ENCODE measurements around the gene MEF2D. TPM values are rescaled to one million over a fixed set of nuclear protein-coding genes. Genes with fewer than 3 reads are reported as not detected.

The MEF2D gene
- polyA plus RNA-seq, 1 donor (not counting 4 experiments of a cell fraction or from before 2014, with no cell fraction given), result 9.3 TPM

GRCh38 chr1:156524481-156524869, 23.9 kb upstream of the MEF2D start:
- no peak for DNase-seq (ENCODE audit: low read depth, low spot score)
- no peaks in the 10 kb centered on the region for H3K4me1 ChIP-seq (ENCODE audit: control insufficient read depth, extremely low read depth, insufficient read depth, low read length)
- no peak overlapping the region for H3K27ac ChIP-seq (ENCODE audit: control insufficient read depth, insufficient read depth, low read length)
- H3K9me3 ChIP-seq (ENCODE audit: control insufficient read depth, low read depth, low read length), result no peaks in the 10 kb centered on the region
- dilution Hi-C loops (cut with MboI; ENCODE audit: extremely low pct_ligation_motif_present, low sequenced_read_pairs), result no loop called here
- H3K4me3 ChIP-seq (ENCODE audit: control insufficient read depth in 2 of 3, extremely low read depth in 1 of 3, insufficient read depth in 2 of 3, low read depth in 1 of 3, low read length in 3 of 3), result no peak overlapping the region
- TF ChIP-seq EZH2 (IDR thresholded peaks at IDR 0.05; ENCODE audit: low read length), result no peak
- no peak for TF ChIP-seq CTCF (optimal IDR thresholded peaks at IDR 0.05 in 1 of 3, IDR thresholded peaks at IDR 0.05 in 1 of 3, conservative IDR thresholded peaks at IDR 0.05 in 1 of 3; ENCODE audit: extremely low read depth in 1 of 3, insufficient read depth in 2 of 3, low read length in 3 of 3)
- H3K4me2 ChIP-seq (ENCODE audit: control insufficient read depth, extremely low read depth, insufficient read depth, low read depth, low read length), result no peak overlapping the region
- no peak overlapping the region for H2AFZ ChIP-seq (ENCODE audit: control insufficient read depth, low read length)
- no peaks in the 10 kb centered on the region for H3K9me1 ChIP-seq (ENCODE audit: control insufficient read depth, extremely low read depth, insufficient read depth, low read length)
- peaks cover 0 to 18% of the 10 kb centered on the region in 2 experiments for H3K36me3 ChIP-seq (ENCODE audit: control insufficient read depth in 2 of 2, extremely low read depth in 1 of 2, insufficient read depth in 2 of 2, low read length in 2 of 2)
- no peak overlapping the region for H3K9ac ChIP-seq (ENCODE audit: control insufficient read depth, extremely low read depth, insufficient read depth, low read length)
- H3K27me3 ChIP-seq (ENCODE audit: control insufficient read depth, extremely low read depth, insufficient read depth, low read length), result no peaks in the 10 kb centered on the region
- H3K79me2 ChIP-seq (ENCODE audit: control insufficient read depth, insufficient read depth, low read length), result no peaks in the 10 kb centered on the region
- no peaks in the 10 kb centered on the region for H4K20me1 ChIP-seq (ENCODE audit: control insufficient read depth, extremely low read depth, insufficient read depth, low read length)
- no peak for FAIRE-seq

- DNase-seq (ENCODE audit: low read depth, low spot score) (no peak), FAIRE-seq (no peak)
- no peak overlapping the region for H3K4me3 ChIP-seq (ENCODE audit: control insufficient read depth in 2 of 3, extremely low read depth in 1 of 3, insufficient read depth in 2 of 3, low read depth in 1 of 3, low read length in 3 of 3)
- no peak overlapping the region for H3K27ac ChIP-seq (ENCODE audit: control insufficient read depth, insufficient read depth, low read length)
- no peak overlapping the region for H3K9ac ChIP-seq (ENCODE audit: control insufficient read depth, extremely low read depth, insufficient read depth, low read length)
- H3K9me3 ChIP-seq (ENCODE audit: control insufficient read depth, low read depth, low read length), result no peaks in the 10 kb centered on the region
- H4K20me1 ChIP-seq (ENCODE audit: control insufficient read depth, extremely low read depth, insufficient read depth, low read length), result no peaks in the 10 kb centered on the region
- no peaks in the 10 kb centered on the region for H3K4me1 ChIP-seq (ENCODE audit: control insufficient read depth, extremely low read depth, insufficient read depth, low read length)
- no peaks in the 10 kb centered on the region for H3K79me2 ChIP-seq (ENCODE audit: control insufficient read depth, insufficient read depth, low read length)
- peaks cover 0 to 18% of the 10 kb centered on the region in 2 experiments for H3K36me3 ChIP-seq (ENCODE audit: control insufficient read depth in 2 of 2, extremely low read depth in 1 of 2, insufficient read depth in 2 of 2, low read length in 2 of 2)
- TF ChIP-seq CTCF (optimal IDR thresholded peaks at IDR 0.05 in 1 of 3, IDR thresholded peaks at IDR 0.05 in 1 of 3, conservative IDR thresholded peaks at IDR 0.05 in 1 of 3; ENCODE audit: extremely low read depth in 1 of 3, insufficient read depth in 2 of 3, low read length in 3 of 3), result no peak
- no peak for TF ChIP-seq EZH2 (IDR thresholded peaks at IDR 0.05; ENCODE audit: low read length)
- dilution Hi-C loops (cut with MboI; ENCODE audit: extremely low pct_ligation_motif_present, low sequenced_read_pairs), result no loop called here
- no peak overlapping the region for H2AFZ ChIP-seq (ENCODE audit: control insufficient read depth, low read length)
- H3K4me2 ChIP-seq (ENCODE audit: control insufficient read depth, extremely low read depth, insufficient read depth, low read depth, low read length), result no peak overlapping the region
- H3K27me3 ChIP-seq (ENCODE audit: control insufficient read depth, extremely low read depth, insufficient read depth, low read length), result no peaks in the 10 kb centered on the region
- no peaks in the 10 kb centered on the region for H3K9me1 ChIP-seq (ENCODE audit: control insufficient read depth, extremely low read depth, insufficient read depth, low read length)
Observed at GRCh38 chr1:156523801-156524480, 23.4 kb upstream of the MEF2D start.

Data from keratinocyte (primary cell).